MM.1S (cell line): ENCODE results near the gene ZPBP.

Source experiments
- EZH2phosphoT487 ChIP-seq: fragments of 300-600 bp; sonication (generic); IDR thresholded peaks from 2 replicates; pipeline ENCODE4 v1.6.1; 2018; ENCODE audit warnings: antibody characterized with exemption, low read length
- TF ChIP-seq, protein P1 (sequence below): fragments of 300-600 bp; sonication (generic); IDR thresholded peaks from 2 replicates; pipeline ENCODE4 v1.5.1; 2016; ENCODE audit warnings: antibody characterized with exemption, low read length, mixed read lengths

DNA sequence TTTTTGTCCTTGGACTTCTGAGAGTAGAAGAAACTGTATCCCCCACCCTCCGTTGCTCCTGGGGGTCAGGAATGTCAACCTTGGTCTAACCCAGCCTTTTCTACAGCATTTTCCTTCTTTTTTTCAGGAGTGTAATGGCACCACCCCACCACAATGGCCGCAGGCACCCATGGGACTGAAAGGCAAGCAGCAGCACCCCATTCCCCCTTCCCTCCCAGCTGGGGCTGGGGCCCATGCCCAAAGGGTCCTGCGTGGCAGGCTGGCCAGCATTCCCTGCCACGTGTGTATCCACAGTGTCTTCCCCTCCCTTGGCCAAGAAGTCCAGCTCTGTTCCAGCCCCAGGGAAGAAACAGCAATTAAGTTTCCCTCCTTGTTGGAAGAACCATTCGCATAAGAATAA, 106.9 kb downstream of the ZPBP start:
- TF ChIP-seq, protein P1, sequence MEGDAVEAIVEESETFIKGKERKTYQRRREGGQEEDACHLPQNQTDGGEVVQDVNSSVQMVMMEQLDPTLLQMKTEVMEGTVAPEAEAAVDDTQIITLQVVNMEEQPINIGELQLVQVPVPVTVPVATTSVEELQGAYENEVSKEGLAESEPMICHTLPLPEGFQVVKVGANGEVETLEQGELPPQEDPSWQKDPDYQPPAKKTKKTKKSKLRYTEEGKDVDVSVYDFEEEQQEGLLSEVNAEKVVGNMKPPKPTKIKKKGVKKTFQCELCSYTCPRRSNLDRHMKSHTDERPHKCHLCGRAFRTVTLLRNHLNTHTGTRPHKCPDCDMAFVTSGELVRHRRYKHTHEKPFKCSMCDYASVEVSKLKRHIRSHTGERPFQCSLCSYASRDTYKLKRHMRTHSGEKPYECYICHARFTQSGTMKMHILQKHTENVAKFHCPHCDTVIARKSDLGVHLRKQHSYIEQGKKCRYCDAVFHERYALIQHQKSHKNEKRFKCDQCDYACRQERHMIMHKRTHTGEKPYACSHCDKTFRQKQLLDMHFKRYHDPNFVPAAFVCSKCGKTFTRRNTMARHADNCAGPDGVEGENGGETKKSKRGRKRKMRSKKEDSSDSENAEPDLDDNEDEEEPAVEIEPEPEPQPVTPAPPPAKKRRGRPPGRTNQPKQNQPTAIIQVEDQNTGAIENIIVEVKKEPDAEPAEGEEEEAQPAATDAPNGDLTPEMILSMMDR = no peak
- TF ChIP-seq EZH2phosphoT487 = no peak
